Testis (tissue), 3 donors: ENCODE measurements around the gene CRYGS. TPM values are rescaled to one million over a fixed set of nuclear protein-coding genes. Genes with fewer than 3 reads are reported as not detected.

Source experiments
- DNase-seq: peaks from one replicate; pipeline ENCODE4 v3.0.0-alpha.2; 2019
- H3K27ac ChIP-seq, 2 donors: fragments of 200-600 bp; sonication (generic); one replicate each; pipeline ENCODE4 v1.5.1; 2019
- H3K27me3 ChIP-seq: fragments of 200-600 bp; sonication (generic); one replicate; pipeline ENCODE4 v1.5.1; 2019
- H3K36me3 ChIP-seq: fragments of 200-600 bp; sonication (generic); one replicate; pipeline ENCODE4 v1.5.1; 2017; ENCODE audit warnings: low read depth; ENCODE audit errors: missing control alignments
- H3K4me1 ChIP-seq: fragments of 200-600 bp; sonication (generic); one replicate; pipeline ENCODE4 v1.5.1; 2019
- H3K4me3 ChIP-seq, 2 donors: fragments of 200-600 bp; sonication (generic); one replicate each; pipeline ENCODE4 v1.5.1; 2017 to 2019
- H3K9me3 ChIP-seq: fragments of 200-600 bp; sonication (generic); one replicate; pipeline ENCODE4 v1.5.1; 2017
- POLR2A ChIP-seq: fragments of 450-650 bp; IDR thresholded peaks from one replicate; pipeline ENCODE4 v1.6.1; 2017; ENCODE audit warnings: antibody characterized with exemption, mild to moderate bottlenecking, moderate library complexity
- WGBS, 2 donors: methylation state at CpG; one replicate each; pipeline ENCODE4 v1.1.5; 2018; 5-methylcytosine and 5-hydroxymethylcytosine counted together
- intact Hi-C: fragments of 100-400 bp; cut with DNase I; formaldehyde crosslinking; loops from one replicate; pipeline ENCODE4 v1.15.1; 2023; ENCODE audit warnings: low total_unique reads
- polyA plus RNA-seq: library from polyadenylated mRNA; stranded (reverse); fragments of 350-450 nt; fragmentation: Illumina TruSeq; extraction: RNeasy Lipid Tissue Mini Kit (QIAGEN cat#74804); gene quantifications from one replicate; pipeline ENCODE4 v1.2.3, GENCODE V29; 2014; ENCODE audit warnings: low read depth, low replicate concordance; ENCODE audit not compliant: insufficient read depth
- total RNA-seq, 2 donors: library from RNA; depleted of rRNA; stranded (reverse); fragments of >200 nt; gene quantifications; one replicate each; pipeline ENCODE4 v1.2.3, GENCODE V29; 2016
- TF ChIP-seq, protein P1 (sequence below), 3 experiments: fragments of 450-650 bp in 2 of 3; fragments of 200-600 bp in 1 of 3; sonication (generic) in 1 of 3; IDR thresholded peaks; one replicate each; pipeline ENCODE4 v1.5.1; 2016 to 2019; ENCODE audit warnings: antibody characterized with exemption in 3 of 3, mild to moderate bottlenecking in 2 of 3, moderate library complexity in 1 of 3

CRYGS gene
- total and polyA plus RNA-seq, 3 donors from 2014 or later, result 6.1 to 8.6 (median 6.3) TPM

DNA sequence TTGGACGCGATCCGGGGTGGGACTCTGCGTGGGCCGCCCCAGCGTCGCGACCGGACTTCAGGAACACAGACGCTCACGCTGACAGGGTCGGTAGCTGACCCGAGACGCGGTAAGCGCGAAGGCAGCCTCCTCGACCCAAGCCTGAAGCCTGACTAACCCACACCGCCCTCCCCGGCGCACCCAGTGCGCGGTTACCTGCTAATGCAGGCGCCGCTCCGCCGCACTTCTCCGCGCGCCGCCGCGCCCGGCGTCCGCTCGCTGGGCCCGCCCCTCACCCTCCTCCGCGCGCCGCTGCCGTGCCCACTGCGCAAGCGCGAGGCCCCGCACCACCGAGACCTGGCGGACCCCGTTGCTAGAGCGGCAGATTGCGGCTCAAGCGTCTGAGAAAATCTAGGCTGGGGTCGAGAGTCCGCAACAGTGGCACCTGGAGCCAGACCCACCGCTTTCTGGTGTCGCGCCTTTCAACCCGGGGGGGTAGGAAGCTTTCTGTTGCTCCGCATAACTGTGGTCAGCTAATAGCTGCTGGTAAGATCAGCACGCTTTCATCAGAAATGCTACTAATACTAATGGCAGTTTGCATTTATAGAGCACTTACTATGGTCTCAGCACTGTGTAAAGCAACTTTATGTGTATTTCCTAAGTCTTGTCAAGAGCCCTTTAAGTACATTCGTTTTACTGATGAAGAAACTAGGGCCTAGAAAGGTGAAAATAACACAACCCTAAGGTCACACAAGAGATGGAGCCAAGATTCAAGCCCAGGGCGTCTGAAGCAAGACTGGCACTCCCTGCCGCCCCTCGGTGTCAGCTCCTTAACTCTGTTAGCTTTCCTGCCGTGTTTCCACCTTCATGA lies 23.1 kb upstream of the CRYGS start, which contains the start of gene TBCCD1:
Gene TBCCD1 (minus strand): TSS at position 268 of the 850 bp plus-strand sequence. CDS start 3,010 bp downstream, outside the sequence.
- intact Hi-C loops, result no loop called here
- H3K9me3 ChIP-seq, result no peaks in the 10 kb centered on the region
- TF ChIP-seq POLR2A, result peak; percentile 82
- TF ChIP-seq, protein P1, sequence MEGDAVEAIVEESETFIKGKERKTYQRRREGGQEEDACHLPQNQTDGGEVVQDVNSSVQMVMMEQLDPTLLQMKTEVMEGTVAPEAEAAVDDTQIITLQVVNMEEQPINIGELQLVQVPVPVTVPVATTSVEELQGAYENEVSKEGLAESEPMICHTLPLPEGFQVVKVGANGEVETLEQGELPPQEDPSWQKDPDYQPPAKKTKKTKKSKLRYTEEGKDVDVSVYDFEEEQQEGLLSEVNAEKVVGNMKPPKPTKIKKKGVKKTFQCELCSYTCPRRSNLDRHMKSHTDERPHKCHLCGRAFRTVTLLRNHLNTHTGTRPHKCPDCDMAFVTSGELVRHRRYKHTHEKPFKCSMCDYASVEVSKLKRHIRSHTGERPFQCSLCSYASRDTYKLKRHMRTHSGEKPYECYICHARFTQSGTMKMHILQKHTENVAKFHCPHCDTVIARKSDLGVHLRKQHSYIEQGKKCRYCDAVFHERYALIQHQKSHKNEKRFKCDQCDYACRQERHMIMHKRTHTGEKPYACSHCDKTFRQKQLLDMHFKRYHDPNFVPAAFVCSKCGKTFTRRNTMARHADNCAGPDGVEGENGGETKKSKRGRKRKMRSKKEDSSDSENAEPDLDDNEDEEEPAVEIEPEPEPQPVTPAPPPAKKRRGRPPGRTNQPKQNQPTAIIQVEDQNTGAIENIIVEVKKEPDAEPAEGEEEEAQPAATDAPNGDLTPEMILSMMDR (IDR thresholded peaks at IDR 0.05), result no peak
- DNase-seq, result peak; percentile 93
- peak within 1 kb of the TSS; percentile 73 to 93 for H3K4me3 ChIP-seq
- peak within 1 kb of the TSS; percentile 76 to 88 for H3K27ac ChIP-seq
- H3K36me3 ChIP-seq, result no peaks in the 10 kb centered on the region
- H3K4me1 ChIP-seq, result peaks cover 17% of the 10 kb centered on the region
- H3K27me3 ChIP-seq, result no peaks in the 10 kb centered on the region
- 0% methylated on average over 5 to 30 of the region's 66 CpGs for WGBS, 2 donors

DNA sequence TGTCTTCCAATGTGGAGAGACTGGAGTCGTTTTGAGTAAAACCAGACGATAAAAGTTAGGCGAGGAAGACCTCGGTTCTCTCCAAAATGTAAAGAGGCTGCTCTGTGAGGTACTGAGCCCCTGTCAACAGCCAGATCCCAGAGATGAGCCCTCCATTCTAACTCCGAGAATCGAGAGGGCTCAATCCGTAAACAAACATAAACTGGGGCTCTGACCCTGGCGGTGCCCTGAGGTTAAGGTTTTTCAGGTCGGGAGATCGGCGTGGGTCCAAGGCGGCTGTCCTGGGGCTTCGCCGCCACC lies 22.5 kb upstream of the CRYGS start:
- Histone ChIP-seq H3K9me3 (no peaks in the 10 kb centered on the region), H3K36me3 (no peaks in the 10 kb centered on the region), H3K4me3 (peak overlapping the region; percentile 73 to 93), H3K27me3 (no peaks in the 10 kb centered on the region), H3K4me1 (peaks cover 15% of the 10 kb centered on the region), H3K27ac (peak overlapping the region; percentile 76 to 88)
- TF ChIP-seq, protein P1 (IDR thresholded peaks at IDR 0.05), result no peak
- 0% methylated on average over 4 to 10 of the region's 14 CpGs for WGBS, 2 donors
- intact Hi-C loops, result no loop called here
- DNase-seq, result no peak

GRCh38 chr3:186564586-186564985 lies 20.4 kb upstream of the CRYGS start:
- intact Hi-C loops, result no loop called here
- Histone ChIP-seq H3K27ac (no peak overlapping the region), H3K9me3 (no peaks in the 10 kb centered on the region), H3K4me1 (peaks cover 6% of the 10 kb centered on the region), H3K36me3 (no peaks in the 10 kb centered on the region), H3K27me3 (no peaks in the 10 kb centered on the region), H3K4me3 (no peak overlapping the region)
- DNase-seq, result no peak
- TF ChIP-seq POLR2A, result no peak
- TF ChIP-seq, protein P1 (IDR thresholded peaks at IDR 0.05), result no peak

DNA sequence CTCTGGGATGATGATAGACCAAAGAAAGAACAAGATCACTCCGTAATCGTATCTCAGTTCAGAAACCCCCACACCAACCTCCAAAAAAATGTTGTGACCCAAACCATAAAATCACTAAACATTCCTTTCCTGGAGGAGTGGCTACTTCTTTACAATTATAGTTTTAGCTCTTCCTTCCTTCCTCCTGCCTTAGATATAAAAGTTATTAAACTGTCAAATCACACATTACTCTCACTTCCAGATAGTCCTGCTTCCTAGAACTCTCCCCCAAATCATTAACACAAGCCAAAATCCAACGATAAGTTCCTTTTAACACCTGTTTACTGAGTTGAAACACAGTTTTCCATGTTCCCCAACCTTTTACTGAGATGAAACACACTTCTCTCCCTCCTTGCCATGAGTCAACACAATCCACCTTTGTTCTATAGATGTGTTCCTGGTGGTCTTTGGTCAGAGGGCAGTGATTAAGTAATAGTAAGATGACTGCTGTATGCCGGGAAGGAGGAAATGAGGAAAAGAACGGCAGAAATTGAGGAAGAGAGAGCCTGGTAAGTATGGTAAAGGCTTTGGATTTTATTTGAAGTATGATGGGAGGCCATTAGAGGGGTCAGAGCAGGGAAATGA lies 8.3 kb upstream of the CRYGS start:
- Histone ChIP-seq H3K4me3 (no peak overlapping the region), H3K9me3 (no peaks in the 10 kb centered on the region), H3K27ac (no peak overlapping the region), H3K27me3 (no peaks in the 10 kb centered on the region), H3K4me1 (no peaks in the 10 kb centered on the region), H3K36me3 (no peaks in the 10 kb centered on the region)
- intact Hi-C loops, result no loop called here
- no peak for DNase-seq
- TF ChIP-seq POLR2A, result no peak
- TF ChIP-seq, protein P1 (IDR thresholded peaks at IDR 0.05), result no peak
- 73 to 76% methylated on average over 5 of the region's 5 CpGs for WGBS, 2 donors
